Measurements from ENCODE around the gene CACNA1E. TPM values are rescaled to one million over a fixed set of nuclear protein-coding genes. Genes with fewer than 3 reads are reported as not detected.

Gene CACNA1E
- polyA plus RNA-seq, 4 donors: 0.32 to 0.58 (median 0.37) TPM

DNA sequence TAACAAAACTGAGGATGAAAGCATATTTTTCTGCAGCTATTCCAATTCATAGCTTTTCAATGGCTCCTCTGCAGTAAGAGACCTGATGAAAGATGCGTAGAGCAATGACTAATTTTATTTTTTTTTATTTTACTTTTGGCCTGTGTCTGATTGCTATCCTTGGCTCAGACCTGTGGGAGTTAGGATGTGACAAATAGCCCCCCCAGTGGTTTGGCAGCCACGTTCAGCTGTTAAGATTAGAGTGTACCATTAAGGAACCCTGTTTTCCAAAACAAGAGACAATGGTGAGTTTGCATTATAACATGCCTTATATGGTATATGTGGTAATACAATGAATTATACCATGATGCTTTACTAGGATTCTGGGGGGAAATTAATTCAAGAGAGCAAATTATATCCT lies 264.7 kb downstream of the CACNA1E start:
- no peak for DNase-seq (ENCODE audit: low read depth in 4 of 4, low spot score in 3 of 4)

DNA sequence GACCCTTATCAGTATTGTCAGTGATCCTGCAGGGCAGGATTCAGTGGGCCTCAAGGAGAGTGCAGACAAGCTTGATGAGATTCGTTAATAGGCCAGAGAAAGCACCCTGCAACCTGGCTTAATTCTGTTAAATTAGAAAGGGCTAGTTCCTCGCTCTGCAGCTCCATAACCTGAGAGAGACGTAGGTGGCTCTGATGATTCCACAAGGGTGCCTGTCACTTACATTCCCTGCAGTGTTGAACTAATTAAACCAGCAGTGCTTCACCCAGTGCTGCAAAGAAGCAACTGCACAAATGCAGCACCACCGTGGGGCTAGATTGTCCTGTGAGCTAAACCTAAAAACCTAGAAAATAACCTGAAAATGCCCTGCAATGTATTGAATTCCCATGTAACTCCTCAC lies 270.8 kb downstream of the CACNA1E start:
- DNase-seq (ENCODE audit: low read depth in 4 of 4, low spot score in 3 of 4): no peak

DNA sequence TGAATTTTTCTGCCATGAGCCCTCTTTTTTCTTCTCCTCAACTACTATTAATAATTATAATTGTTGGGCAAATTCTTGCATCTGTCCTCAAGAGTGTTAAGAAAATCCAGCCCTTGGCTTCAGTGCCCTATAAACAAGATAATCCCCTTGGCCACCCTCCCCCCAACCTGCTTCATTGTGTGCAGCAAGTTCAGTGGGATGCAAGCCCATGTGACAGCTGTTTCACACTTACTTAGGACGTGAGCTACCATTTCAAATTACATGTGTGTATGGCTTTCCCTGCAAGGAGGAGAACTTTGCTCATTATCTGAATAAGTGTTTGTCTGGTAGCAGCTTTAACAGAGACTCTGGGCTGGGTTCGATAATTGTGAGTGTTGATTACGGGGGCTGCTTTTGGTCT lies 276.2 kb downstream of the CACNA1E start:
- no peak for DNase-seq (ENCODE audit: low read depth in 4 of 4, low spot score in 3 of 4)

DNA sequence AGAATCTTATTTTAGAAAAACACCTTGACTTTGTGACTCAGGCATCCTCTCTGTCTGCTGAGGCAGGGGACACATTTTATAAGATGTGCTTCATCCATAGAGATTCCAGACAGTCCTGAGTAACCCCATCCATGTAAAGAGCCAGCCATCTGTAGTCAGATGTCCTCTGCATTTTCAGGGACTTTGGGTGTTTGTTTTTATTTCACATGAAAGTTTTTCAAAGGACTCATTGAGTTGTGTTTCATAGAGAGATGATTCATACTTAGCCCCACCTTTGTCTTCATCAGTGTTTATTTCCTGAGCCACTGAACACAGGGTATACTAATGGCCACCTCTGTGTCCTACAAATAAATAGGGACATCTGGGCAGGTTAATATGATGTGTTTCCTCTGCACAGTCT lies 280.4 kb downstream of the CACNA1E start:
- no peak for DNase-seq (ENCODE audit: low read depth in 4 of 4, low spot score in 3 of 4)

DNA sequence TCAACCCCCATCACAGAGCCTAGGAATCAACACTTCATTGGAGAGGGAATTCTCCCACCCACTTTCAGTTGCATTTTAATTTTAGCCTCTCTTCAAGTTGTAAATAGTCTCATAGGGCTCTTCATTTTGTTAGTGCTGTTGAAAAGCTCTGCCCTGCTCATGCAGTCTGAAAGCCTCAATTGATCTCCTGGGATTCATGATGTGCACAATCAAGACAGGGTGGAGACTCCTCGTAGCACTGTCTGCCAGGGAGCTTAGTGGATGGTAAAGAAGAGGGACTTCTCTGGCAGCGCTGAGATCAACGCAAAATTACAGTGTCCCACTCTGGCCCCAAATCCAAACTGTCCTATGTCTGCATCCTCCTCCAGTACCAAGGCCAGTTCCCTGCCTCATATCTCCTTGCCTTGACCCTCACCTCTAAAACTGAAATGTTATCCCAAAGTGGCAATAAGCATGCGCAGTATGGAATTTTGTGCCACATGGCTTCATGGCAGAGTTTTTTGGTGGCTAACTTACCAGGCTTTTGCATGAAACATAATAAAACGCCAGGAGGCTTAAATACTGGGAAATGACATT lies 282.2 kb downstream of the CACNA1E start:
- no peak for DNase-seq (ENCODE audit: low read depth in 4 of 4, low spot score in 3 of 4)

DNA sequence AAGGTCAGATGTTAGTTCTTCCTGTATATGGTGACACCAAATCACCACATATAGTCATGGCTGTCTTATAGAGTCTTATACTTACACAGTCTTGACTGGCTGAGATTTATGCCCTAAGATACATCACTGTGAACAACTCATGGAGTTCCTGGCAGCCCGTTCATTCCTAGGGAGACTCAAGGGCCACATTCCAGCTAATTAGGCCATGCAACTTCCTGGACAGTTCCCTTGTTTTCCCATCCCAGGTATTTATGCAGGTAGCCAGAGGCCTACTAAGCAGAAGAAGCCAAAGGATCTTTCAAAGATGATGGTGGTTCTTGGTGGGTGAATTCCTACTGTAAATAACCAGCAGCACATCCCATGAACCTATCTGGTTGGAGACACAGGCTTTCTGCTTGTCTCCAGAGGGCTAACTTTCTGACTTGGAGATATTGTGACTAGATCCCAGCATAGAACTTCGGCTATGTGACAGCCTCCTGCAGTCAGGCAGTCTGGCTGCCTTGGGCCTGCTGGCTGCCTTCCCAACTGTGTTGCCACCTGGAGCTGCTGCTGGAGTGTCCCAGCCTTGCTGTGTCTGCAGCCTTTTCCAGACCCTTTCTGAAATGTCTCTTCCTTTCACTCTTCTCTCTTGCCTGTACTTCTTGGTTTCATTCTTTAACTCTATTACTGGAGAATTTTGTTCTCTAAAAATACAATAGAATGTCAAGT lies 283.8 kb downstream of the CACNA1E start:
- DNase-seq (ENCODE audit: low read depth in 4 of 4, low spot score in 3 of 4): no peak

DNA sequence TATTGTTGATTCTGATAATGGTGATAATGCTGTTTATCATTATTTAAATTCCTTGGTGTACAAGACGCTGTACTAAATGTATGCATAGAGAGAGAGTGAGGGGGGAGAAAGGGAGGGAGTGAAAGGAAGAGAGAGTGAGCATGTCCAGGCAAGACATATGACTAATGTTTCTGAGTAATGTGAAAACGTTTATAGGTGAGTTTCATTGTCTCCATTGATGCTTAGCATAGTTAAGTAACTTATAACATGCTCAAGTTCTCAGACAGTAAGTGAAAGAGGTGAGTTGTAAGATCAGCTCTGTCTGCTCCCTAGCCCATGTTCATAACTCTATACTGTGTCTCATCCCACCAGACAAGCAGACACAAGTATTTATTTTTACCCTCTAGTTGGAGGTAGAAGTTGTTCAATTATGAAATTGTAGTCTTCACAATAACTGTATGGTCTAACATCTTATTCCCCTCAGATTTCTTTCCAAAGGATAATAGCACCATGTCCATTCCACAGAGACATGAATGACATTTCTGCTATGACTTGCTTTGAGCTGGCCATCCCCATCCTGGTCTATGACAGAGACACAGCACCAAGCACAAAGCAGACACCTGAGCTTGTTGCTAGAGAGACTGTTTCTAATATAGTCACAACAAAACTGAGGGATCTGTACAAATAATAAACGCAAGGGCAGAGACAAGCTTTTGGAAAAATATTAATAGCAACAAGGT lies 285.1 kb downstream of the CACNA1E start:
- DNase-seq (ENCODE audit: low read depth in 4 of 4, low spot score in 3 of 4): no peak

DNA sequence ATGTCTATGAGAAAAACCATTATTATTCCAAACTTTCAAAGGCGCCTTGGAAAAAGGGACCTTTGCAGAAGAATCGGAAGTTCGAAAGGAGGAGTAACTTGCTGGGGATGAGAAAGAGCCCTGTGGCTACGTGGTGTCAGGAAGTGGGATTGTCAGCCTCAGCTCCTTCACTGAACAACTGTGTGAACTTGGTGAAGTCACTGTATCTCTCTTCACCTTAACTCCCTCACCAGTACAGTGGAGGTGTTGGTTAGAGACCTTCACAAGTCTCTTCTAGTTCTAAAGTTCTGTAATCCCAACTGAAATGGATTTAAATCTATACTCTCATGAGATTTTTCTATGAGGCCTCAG lies 285.6 kb downstream of the CACNA1E start:
- DNase-seq (ENCODE audit: low read depth in 4 of 4, low spot score in 3 of 4): no peak

DNA sequence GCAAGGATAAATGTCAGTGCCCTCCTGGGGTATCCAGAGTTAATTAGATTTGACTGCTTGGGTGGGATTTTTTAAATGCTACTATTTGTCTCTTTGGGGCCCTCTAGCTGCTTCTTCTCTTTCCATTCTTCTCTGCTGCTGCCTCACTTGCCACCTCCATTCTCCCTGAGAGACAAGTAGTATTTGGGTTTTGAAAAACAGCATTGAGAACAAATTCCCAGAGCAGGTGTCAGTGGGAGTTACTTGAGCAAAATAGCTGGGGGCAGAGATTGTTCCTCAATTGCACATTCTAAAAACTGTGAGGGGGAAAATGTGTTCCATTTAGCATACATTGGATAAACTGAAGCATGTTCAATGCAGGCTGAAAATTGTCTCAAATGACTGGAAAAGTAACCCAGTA lies 286.5 kb downstream of the CACNA1E start:
- DNase-seq (ENCODE audit: low read depth in 4 of 4, low spot score in 3 of 4): no peak

DNA sequence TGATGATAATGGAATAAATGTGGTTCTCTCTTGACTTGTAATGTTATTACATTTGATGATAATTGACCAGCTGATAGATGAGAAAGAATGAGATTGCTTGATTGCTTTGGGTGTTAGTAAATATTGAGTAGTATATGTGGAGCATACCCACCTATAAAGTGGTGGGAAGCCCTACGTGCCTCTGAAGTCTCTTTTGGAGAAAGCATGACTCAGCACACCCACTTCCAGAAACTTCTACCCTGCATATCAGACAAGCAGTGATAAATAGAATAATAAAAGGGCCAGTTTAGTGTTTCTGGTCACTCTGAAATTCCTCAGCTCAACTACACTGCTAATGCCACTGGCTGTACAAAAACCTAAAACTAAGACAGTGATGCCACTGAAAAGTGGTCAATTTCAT lies 289.4 kb downstream of the CACNA1E start:
- DNase-seq (ENCODE audit: low read depth in 4 of 4, low spot score in 3 of 4): no peak

DNA sequence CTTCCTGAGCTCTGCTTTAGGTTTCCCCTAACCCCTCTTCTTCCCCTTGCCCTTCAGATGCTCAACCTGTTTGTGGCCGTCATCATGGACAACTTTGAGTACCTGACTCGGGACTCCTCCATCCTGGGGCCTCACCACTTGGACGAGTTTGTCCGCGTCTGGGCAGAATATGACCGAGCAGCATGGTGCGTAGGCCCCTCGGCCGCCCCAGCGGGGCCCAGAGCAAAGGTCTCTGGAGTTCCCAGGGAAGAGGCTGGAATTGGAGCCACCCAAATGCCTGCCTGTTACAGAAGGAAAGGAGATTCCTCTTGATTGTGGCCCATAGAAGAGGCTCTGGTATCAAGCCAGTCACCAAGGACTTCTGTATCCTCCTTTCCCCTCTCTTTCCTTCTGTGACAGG lies 292.7 kb downstream of the CACNA1E start:
- DNase-seq (ENCODE audit: low read depth in 4 of 4, low spot score in 3 of 4): no peak

DNA sequence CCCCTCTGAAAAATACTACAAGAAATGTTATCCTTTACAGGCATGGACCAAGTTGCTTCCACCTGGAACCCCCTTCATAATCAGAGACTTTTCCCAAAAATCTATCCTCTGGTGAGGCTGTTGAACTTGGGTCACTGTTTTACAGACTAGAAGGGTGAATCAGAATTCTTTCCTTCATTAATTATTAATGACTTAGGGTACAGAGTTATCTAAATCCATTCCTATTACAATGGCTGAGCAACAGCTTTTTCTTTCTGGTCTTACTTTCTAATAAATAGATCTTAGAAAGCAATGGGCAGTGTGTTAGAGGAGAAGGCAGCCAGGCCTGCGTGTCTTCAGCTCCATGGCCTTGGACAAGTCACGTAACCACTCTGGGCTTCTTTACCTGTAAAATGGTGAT lies 294.0 kb downstream of the CACNA1E start:
- DNase-seq (ENCODE audit: low read depth in 4 of 4, low spot score in 3 of 4): no peak

DNA sequence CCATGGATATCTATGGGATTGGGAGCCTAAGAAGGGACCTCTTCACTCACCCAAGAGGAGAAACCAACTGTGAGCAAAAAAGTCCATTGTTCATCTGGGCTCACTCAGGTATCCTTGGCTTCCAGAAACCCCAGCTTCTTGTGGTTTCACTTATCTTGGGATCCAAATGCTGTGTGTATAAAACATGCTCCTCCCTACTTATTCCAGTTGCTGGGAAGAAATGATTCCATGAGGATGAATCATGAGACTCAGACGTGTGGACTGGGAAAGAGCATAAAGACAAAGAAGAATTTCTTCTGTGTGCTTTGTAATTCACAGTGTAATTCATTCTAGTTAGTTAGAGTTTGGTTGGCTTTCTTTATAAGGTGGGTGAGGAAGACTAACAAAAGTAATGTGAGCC lies 294.5 kb downstream of the CACNA1E start:
- no peak for DNase-seq (ENCODE audit: low read depth in 4 of 4, low spot score in 3 of 4)

DNA sequence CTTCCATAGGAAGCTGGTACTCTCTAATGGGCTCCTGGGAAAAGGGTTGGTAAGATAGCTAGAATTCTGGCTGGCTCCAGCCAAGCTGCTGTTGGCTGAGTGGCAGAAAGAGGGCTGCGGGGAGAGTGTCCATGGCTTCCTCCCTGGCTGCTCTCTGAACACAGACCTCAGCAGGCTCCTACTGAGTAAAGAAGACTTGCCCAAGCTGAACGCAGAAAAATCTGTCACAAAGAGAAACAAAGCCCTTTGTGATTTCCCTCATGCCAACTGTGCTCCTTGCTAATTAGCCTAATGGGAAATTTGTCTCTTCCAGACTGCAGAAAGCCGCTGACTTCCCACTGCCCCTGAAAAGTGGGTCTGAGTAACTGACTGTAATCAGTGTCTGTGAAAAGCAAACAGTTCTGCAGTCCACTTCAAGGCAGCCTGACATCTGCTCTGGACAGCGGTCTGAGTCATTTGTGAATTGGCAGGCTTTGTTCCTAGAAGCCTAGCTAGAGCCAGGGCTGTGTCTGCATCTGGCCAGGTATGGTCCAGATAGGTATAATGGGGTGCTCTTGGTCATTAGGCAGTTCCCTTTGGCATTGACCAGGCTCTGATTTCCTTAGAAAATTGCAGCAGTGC lies 295.4 kb downstream of the CACNA1E start:
- no peak for DNase-seq (ENCODE audit: low read depth in 4 of 4, low spot score in 3 of 4)

DNA sequence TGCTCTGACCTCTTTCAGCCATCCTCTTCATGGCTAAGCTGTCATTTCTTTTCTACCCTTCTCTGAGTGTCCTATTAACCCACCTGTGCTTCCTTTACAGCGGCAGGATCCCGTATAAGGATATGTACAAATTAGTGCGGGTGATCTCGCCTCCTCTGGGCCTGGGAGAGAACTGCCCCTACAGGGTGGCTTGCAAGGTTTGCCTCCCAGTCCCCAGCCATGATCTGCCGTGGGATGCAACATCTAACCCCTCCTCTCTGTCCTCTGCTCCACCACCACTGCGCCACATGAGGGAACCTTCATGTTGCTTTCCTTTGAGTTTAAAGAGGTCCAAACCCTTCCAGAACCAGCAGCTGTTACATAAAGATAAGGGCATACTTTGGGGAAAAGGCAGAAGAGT lies 296.0 kb downstream of the CACNA1E start:
- no peak for DNase-seq (ENCODE audit: low read depth in 4 of 4, low spot score in 3 of 4)

DNA sequence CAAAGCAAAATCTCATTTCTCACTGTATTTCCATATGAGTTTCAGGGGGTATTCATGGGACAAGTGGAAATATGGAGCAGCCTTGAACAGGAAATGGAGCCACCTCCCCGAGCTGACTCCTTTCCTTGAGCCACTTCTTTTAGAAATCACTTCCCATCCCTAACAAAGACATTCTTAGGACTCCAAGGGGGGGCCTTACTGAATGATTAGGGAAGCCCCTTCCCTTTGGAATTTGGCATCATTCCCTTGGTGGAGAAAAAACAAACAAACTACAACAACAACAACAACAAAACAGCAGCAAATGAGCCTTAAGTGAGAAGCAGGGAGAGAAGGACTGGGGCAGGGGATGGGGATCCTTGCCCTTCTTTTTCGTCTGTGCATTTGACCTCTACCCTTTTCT lies 299.9 kb downstream of the CACNA1E start:
- DNase-seq (ENCODE audit: low read depth in 4 of 4, low spot score in 3 of 4): no peak

DNA sequence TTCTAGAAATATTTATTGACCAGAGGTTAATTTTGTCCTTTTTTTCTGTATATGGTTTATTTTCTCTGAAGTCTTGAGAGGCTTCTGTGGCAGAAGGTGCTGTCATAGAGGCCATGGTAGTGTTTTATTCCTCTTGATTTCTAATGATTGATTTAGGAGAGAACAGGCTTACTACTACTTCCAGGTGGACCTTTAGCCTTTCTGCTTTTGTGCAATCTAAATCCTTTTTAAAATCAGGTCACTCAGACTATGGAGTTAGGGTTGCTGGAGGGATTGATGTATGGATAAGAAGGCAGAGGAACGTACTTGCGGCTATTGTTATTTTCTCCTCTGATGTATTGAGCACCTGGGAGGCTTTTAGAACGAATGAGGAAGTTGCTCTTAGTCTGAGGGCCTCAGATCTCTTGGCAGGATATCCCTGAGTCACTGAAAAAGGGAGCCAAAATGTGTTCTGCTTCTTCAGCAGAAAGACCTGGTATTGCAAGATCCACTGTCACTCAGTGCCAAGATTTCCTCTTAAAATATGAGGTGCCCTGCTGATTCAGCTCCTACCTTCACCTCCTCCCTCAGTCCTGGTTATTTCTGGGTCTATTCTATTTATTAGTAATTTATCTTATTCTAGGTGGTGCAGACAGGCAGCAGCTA lies 300.8 kb downstream of the CACNA1E start:
- DNase-seq (ENCODE audit: low read depth in 4 of 4, low spot score in 3 of 4): no peak

DNA sequence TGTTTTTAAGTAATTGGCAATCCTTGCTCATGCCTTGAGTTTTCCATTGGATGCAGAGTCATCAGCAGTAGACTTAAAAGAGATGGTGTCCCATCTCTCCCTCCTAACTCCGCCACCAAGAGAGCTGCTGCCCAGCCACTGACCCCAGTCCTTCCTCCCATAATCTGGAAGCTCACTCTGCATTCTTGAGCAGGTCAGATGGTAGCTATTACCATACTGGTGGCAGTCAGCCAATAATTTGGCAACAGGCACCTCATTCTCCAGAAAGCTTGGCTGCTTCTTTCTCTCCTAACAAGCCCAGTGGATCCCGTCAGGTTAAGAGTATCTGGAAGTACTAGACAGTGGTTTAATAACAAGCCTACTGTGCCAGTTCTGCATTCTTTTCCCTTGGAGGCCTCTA lies 306.1 kb downstream of the CACNA1E start:
- no peak for DNase-seq (ENCODE audit: low read depth in 4 of 4, low spot score in 3 of 4)

DNA sequence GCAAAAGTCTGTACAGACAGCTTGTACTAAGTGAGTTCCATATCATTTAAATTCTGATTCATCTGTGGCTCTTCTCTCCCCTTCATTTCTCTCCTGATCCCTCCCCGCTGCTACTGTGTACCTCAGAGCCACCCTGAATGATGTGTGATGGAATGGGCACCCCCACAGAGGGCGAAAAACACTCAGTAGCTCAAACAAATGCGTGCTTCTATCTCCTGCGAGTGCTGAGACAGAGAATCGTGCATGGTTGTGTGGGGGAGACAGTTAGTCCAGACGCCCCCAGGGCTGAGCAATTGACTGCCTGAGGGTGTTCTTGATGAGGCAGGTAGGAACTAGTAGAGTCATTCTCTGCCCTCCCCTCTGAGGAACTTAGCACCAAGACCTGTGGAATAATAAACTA lies 308.4 kb downstream of the CACNA1E start:
- no peak for DNase-seq (ENCODE audit: low read depth in 4 of 4, low spot score in 3 of 4)

DNA sequence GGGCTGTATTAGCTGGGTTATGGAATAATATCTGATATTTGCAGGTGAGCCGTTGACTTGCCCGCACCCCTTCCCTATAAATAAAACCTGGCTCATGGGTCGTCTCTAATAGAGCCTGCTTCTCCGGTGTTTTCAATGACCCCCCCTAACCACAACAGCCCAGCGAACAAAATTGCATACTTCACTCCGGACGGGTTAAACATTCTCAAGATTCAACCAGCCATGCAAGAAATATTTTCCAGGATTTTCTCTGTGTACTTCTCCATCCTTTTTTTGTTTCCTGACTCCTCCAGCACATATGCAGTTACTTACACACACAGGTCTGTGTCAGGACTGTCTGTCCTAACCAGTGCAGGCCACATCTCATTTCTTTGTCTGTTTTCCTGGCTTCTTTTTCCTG lies 310.5 kb downstream of the CACNA1E start:
- peak in 1 of 4 donors; percentile 28 for DNase-seq (ENCODE audit: low read depth in 4 of 4, low spot score in 3 of 4)

DNA sequence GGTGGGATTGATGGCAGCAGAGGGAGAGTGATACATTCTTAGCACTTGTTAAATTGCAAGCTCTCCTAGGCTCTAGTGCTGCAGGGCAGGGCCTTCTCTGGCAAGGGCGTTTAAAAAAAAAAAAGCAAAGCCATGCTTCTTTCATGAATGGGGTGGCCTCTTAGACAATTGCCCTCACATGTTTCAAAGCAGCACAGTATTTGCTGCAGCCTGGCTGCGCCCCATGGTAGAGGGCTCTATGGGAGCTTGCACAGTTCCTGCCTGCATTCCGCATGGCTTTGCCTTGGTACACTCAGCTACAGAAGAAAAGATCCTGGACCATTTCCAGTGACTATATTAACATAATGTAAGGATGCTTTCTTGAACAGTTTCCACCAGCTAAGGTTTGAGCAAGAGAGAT lies 311.0 kb downstream of the CACNA1E start:
- DNase-seq (ENCODE audit: low read depth in 4 of 4, low spot score in 3 of 4): no peak

Measured in right renal pelvis (tissue), 4 donors.